ENCODE measurements around the gene COMMD4.
"Not testable (repeated sequence)": the region's sequence is repeated elsewhere in the genome, so short reads cannot be mapped to it uniquely, and the experiment has no call there.

The COMMD4 gene
- total RNA-seq: 14.1 to 33.8 (median 22.0) reads per million in 9 experiments

DNA sequence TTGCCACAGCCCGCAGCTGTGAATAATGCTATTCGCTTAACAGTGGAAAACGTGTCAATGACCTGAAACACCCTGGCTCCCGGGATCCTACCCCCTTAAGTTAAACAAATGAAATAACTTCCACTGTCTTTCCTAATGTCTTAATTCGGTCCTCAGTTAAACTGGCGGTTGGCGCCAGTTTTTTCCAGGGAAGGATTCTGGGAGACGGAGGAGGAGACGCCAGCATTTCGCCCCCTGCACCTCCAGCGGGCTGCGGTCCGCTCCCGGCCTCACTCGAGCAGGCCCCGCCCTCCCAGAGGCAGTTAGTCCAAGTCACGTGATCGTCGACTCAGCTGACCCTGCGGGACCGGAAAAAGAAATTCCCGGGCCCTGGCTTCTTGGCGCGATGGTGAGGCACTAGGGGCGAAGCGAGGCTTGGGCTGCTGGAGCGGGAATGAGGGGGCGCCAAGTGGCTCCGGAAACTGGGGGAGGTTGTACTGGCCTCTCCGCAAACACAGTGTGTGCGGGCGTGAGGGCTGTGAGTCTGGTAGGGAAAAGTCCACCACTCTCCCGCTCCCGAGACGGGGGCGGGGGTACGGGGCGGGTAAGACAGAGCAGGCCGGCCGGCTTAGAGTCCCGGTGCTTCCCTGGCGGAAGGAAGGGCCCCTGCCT, at the start of gene COMMD4:
TSS of gene COMMD4 (plus strand) at position 359 of the 651 bp plus-strand sequence. CDS start at position 386, 27 bp downstream.
- H3K36me3 Mint-ChIP-seq (ENCODE audit: insufficient read depth): peaks cover 21% of the 10 kb centered on the region
- peak; percentile 67 for ATAC-seq (replicated peaks)
- no peaks in the 10 kb centered on the region for H3K27me3 Mint-ChIP-seq
- H3K27ac Mint-ChIP-seq: peak within 1 kb of the TSS; percentile 90 to 95
- H3K9me3 Mint-ChIP-seq: no peaks in the 10 kb centered on the region
- DNase-seq: peak; percentile 46 to 48 (median 46)
- H3K4me3 Mint-ChIP-seq: peak within 1 kb of the TSS; percentile 92 to 93
- H3K4me1 Mint-ChIP-seq (ENCODE audit: low read depth in 2 of 2): peaks cover 18 to 22% of the 10 kb centered on the region in 2 donors

DNA sequence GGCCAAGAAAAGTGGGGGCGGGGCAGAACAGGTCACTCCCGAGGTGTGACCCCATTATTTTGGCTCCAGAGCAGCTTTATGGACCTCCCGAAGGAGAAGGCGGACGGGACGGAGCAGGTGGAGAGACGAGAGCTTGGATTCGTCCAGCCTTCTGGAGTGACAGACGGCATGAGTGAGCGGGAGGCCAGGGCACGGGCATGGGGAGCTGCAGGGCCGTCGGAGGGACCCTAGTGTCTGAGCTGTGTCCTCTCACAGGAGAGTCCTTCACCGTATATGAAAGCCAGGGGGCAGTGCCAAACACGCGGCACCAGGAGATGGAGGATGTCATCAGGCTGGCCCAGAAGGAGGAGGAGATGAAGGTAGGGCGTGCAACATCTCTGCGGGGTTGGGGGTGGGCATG, 42.2 kb upstream of the COMMD4 start:
- not testable (repeated sequence) for H3K4me3 Mint-ChIP-seq; ATAC-seq (replicated peaks); H3K9me3 Mint-ChIP-seq; H3K27me3 Mint-ChIP-seq; DNase-seq; H3K4me1 Mint-ChIP-seq (ENCODE audit: low read depth in 2 of 2); H3K36me3 Mint-ChIP-seq (ENCODE audit: insufficient read depth); H3K27ac Mint-ChIP-seq

DNA sequence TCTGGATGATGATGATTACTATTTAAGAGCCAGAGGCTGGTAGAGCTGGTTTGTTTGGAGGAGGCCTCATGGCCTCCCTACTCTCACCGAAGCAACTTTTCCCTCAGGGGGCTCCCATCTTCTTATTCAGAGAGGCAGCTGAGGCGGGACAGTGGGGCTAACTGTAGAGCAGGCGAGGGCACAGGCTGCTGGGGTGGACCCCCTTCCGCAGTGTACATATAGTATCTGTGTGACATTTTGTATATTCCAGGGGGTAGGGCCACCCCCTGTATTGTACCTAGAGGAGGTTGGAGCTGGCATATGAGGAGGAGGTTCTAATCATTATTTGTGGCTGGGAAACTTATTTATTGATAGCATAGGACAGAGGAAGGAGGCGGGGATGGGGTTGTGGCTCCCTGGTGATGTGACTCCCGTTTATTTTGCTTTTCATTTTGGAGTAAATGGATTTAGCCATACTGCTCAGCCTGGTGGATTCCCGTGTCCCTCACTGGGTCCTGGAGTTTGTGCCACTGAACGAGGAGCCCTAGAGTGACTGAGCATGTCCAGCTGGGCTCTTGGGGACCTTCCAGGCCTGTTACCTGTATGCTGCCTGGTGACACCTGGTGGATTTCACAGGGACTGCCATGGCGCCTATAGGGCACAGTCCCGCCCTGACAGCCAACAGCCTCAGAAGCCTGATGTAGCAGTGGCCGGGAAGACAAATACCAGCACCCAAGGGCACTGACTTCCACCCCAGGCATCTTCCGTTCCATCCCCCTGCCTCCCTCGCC, 37.1 kb upstream of the COMMD4 start:
- not testable (repeated sequence) for H3K27ac Mint-ChIP-seq; H3K36me3 Mint-ChIP-seq (ENCODE audit: insufficient read depth); DNase-seq; H3K4me3 Mint-ChIP-seq; H3K9me3 Mint-ChIP-seq; H3K4me1 Mint-ChIP-seq (ENCODE audit: low read depth in 2 of 2)
- peaks cover 2 to 14% of the 10 kb centered on the region in 2 donors for H3K27me3 Mint-ChIP-seq
- ATAC-seq (replicated peaks): peak; percentile 95

DNA sequence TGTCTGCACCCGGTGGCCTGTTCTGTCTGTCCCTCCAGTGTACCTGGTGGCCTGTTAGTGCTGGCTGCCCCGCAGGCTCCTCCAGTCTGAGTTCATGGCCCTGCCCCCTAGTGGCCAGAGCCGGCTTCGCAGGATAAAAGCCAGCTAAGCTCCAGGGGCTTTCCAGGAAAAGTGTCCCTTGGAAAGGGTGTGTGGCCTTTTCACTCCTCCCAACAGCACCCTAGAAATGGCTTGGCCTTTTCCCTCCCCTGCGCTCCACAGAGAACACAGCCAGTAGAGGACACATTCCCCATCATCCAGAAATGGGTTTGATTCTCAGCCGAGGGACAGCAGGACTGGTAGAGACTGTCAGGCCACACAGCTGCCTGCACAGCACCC, 36.6 kb upstream of the COMMD4 start:
- not testable (repeated sequence) for H3K4me1 Mint-ChIP-seq (ENCODE audit: low read depth in 2 of 2); H3K36me3 Mint-ChIP-seq (ENCODE audit: insufficient read depth); H3K27ac Mint-ChIP-seq; H3K4me3 Mint-ChIP-seq; H3K9me3 Mint-ChIP-seq
- DNase-seq: peak; percentile 56 to 65 (median 62)
- peaks cover 8 to 18% of the 10 kb centered on the region in 2 donors for H3K27me3 Mint-ChIP-seq
- ATAC-seq (replicated peaks): peak; percentile 91

DNA sequence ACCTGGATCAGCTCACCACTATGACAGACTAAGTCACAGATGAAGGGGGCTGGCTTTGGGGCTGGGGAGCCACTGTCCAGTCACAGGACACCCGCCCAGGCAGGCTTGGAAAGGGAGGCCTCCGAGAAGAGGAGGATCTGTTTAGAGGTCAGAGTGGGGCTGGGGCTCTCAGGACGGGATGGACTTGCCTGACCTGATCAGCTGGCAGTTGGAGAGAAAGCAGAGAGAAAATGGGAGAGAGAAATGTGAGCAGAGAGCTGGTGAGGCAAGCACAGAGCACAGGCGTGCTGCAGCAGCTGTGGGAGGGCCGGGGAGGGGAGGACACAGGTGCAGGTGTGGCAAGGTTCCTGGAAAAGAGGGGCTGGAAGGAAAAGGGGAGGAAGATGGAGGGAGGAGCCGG, 35.8 kb upstream of the COMMD4 start:
- not testable (repeated sequence) for H3K36me3 Mint-ChIP-seq (ENCODE audit: insufficient read depth)
- peaks cover 15 to 26% of the 10 kb centered on the region in 2 donors for H3K27me3 Mint-ChIP-seq

DNA sequence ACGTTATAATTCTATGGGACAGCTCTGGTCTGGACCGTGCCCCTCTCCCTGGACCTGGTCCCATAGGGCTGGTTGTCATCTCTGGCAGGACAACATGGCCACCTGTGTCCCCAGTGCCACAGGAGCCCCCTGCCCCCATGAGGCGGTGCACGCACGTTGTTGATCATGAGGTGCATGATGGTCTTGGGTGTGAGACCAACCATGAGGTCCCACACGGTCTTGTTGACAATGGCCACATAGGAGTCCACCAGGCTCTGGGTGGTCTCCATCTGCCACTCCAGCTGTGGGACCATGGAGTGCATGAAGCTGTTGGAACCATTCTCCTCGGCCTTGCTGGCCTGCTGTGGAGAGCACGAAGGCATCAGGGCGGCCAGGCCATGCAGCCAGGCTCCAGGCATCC, 33.5 kb upstream of the COMMD4 start:
- Mint-ChIP-seq H3K27ac (no peak overlapping the region), H3K36me3 (ENCODE audit: insufficient read depth) (no peaks in the 10 kb centered on the region), H3K27me3 (peaks cover 35 to 49% of the 10 kb centered on the region in 2 donors), H3K4me1 (ENCODE audit: low read depth in 2 of 2) (no peaks in the 10 kb centered on the region), H3K9me3 (no peaks in the 10 kb centered on the region), H3K4me3 (no peak overlapping the region)
- ATAC-seq (replicated peaks) (no peak), DNase-seq (no peak)

More for the DNA sequence above, 35.8 kb upstream of the COMMD4 start:
- not testable (repeated sequence) for H3K27ac Mint-ChIP-seq; DNase-seq; ATAC-seq (replicated peaks); H3K4me1 Mint-ChIP-seq (ENCODE audit: low read depth in 2 of 2); H3K9me3 Mint-ChIP-seq; H3K4me3 Mint-ChIP-seq

DNA sequence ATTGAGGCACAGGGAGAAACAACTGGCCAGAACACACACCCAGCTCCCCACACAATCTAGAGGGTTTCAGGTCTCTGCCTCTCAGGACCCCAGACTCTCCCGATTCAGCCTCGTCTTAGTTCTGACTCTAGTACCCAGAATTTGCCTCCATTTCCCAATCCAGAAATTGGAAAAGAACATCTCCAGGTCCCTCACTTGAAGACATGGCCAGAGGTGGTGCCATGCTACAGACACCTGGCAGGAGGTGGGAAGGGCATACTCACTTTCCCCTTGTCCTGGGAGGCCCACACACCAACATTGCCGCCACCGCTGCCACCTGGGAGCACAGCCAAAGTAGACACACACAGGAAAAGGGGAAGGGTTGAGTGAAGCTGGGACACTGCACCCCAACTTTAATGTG, 33.1 kb upstream of the COMMD4 start:
- H3K27me3 Mint-ChIP-seq: peaks cover 35 to 53% of the 10 kb centered on the region in 2 donors
- H3K4me1 Mint-ChIP-seq (ENCODE audit: low read depth in 2 of 2); H3K36me3 Mint-ChIP-seq (ENCODE audit: insufficient read depth); H3K9me3 Mint-ChIP-seq; H3K27ac Mint-ChIP-seq; DNase-seq; H3K4me3 Mint-ChIP-seq; ATAC-seq (replicated peaks): not testable (repeated sequence)

DNA sequence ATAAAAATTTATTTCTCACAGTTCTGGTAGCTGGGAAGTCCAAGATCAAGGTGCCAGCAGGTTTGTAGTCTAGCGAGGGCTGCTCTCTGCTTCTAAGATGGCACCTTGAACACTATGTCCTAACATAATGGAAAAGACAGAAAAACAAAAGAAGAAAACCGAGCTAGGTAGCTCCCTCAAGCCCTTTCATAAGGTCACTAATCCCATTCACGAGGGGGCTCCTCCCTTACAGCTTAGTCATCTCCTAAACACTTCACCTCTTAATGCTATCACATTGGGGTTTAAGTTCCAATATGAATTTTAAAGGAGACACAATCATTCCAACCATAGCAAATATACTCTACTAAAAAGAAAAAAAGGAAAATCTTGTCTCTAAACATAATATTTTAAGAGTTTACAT, 29.7 kb upstream of the COMMD4 start:
- Mint-ChIP-seq H3K9me3 (no peaks in the 10 kb centered on the region), H3K4me3 (no peak overlapping the region), H3K27me3 (peaks cover 52 to 53% of the 10 kb centered on the region in 2 donors), H3K27ac (no peak overlapping the region), H3K36me3 (ENCODE audit: insufficient read depth) (peaks cover 4% of the 10 kb centered on the region), H3K4me1 (ENCODE audit: low read depth in 2 of 2) (no peaks in the 10 kb centered on the region)
- DNase-seq (no peak), ATAC-seq (replicated peaks) (no peak)

DNA sequence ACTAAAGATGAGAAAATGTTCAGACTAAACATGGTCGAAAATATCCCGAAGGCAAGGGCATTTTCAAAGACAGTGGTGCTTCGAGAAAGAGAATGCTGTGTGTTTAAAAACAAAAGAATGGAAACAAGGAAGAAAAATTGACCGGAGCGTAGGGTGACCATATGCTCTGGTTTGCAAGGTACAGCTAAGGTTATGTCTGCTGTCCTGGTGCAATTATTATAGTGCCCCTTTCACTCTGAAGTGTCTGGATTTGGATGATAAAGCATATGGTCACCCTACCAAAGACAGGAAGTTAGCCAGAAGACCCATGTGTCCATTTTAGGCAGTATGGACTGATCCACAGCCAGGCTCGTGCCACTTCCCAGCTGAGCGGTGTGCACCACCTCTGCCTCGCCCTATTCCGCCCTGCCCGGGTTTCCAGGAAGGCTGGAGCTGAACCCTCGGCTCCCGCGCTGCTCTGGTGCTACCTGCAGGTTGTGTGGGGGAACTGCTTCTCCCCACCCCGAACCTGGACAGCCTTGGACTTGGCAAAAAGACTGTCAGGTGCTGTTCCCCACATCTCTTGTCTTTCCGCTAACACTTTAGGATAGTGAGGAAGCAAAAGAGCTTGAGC, 28.0 kb upstream of the COMMD4 start:
- DNase-seq (no peak), ATAC-seq (replicated peaks) (no peak)
- Mint-ChIP-seq H3K36me3 (ENCODE audit: insufficient read depth) (peaks cover 4% of the 10 kb centered on the region), H3K27me3 (peaks cover 52 to 53% of the 10 kb centered on the region in 2 donors), H3K4me3 (no peak overlapping the region), H3K9me3 (no peaks in the 10 kb centered on the region), H3K4me1 (ENCODE audit: low read depth in 2 of 2) (peaks cover 7% of the 10 kb centered on the region in 2 donors), H3K27ac (no peak overlapping the region)

DNA sequence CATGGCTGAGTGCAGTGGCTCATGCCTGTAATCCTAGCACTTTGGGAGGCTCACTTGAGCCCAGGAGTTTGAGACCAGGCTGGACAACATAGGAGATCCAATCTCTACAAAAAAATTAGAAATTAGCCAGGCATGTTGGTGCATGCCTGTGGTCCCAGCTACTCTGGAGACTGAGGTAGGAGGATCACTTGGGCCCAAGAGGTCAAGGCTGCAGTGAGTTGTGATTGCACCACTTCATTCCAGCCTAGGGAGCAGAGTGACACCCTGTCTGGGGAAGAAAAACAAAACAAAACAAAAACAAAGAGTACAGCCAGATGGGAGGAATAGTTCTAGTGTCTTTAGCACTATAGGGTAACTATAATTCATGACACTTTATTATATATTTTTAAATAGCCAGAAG, 26.2 kb upstream of the COMMD4 start:
- no peak for ATAC-seq (replicated peaks)
- no peaks in the 10 kb centered on the region for H3K9me3 Mint-ChIP-seq
- peaks cover 41 to 43% of the 10 kb centered on the region in 2 donors for H3K27me3 Mint-ChIP-seq

DNA sequence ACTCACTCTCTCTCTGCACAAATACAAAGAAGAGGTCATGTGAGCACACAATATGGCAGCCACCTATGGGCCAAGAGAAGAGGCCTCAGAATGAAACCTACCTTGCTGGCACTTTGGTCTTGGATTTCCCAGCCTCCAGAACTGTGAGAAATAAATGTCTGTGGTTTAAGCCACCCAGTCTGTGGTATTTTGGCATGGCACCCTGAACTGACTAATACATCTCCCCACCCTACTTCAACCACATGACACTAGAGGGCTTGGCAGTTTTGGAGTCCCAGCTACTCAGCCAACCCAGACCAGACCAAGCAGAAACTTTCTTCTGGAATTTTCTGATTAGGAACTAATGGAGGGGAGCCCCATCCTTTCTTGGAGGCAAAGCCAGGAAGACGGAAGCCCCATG, 23.3 kb upstream of the COMMD4 start:
- DNase-seq; H3K27ac Mint-ChIP-seq; H3K36me3 Mint-ChIP-seq (ENCODE audit: insufficient read depth); ATAC-seq (replicated peaks); H3K9me3 Mint-ChIP-seq: not testable (repeated sequence)
- H3K4me3 Mint-ChIP-seq: peak overlapping the region in 1 of 2 donors; percentile 5
- H3K4me1 Mint-ChIP-seq (ENCODE audit: low read depth in 2 of 2): peaks cover 10% of the 10 kb centered on the region in 2 donors
- peaks cover 14 to 18% of the 10 kb centered on the region in 2 donors for H3K27me3 Mint-ChIP-seq

More for the DNA sequence above, 26.2 kb upstream of the COMMD4 start:
- no peak overlapping the region for H3K27ac Mint-ChIP-seq
- H3K36me3 Mint-ChIP-seq (ENCODE audit: insufficient read depth): peaks cover 4% of the 10 kb centered on the region
- H3K4me3 Mint-ChIP-seq: no peak overlapping the region
- no peak for DNase-seq
- H3K4me1 Mint-ChIP-seq (ENCODE audit: low read depth in 2 of 2): peaks cover 10% of the 10 kb centered on the region in 2 donors

DNA sequence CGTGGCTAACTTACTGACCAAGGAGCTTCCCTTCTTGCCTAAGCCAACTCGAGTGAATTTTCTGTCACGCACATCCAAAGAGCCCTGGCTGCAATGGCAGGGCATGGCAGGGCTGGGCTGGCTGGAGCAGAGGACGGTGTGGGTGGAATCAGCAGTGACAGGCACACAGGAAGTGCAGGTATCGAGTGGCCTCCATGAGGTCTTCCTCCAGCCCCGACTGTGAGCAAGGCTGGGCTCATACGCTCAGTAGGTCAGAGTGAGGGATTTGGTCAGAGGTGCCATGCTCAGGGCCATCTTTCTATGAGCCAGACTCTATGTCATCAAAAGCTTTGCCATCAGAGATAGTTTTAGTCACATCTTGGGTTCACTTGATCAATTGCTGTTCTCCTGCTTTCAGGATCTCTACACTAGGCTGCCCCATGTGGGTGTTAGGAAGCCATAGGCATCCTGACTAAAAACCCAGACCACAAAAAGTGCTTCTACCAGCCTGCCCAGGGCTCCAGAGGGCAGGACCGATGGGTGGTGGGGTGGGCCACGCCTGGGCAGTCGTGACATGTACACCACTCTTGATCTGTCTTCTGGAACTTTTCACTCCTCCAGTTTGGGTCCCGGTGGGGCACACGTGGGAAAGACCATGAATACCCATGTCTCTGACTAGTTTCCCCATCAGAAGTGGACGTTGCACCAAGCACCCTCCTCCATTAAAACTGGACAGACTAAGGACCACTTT, 22.6 kb upstream of the COMMD4 start:
- no peak for DNase-seq
- Mint-ChIP-seq H3K36me3 (ENCODE audit: insufficient read depth) (peaks cover 4% of the 10 kb centered on the region), H3K9me3 (no peaks in the 10 kb centered on the region), H3K4me1 (ENCODE audit: low read depth in 2 of 2) (peaks cover 10% of the 10 kb centered on the region in 2 donors), H3K27ac (no peak overlapping the region), H3K27me3 (peaks cover 7 to 15% of the 10 kb centered on the region in 2 donors), H3K4me3 (no peak overlapping the region)
- no peak for ATAC-seq (replicated peaks)

Data from effector memory CD8-positive, alpha-beta T cell (primary cell).